CD4-positive, alpha-beta T cell treated with Interleukin-2 at 100 ng/mL for 4 hours (primary cell): ENCODE measurements around the gene PKN3.
"Not testable (repeated sequence)": the region's sequence is repeated elsewhere in the genome, so short reads cannot be mapped to it uniquely, and the experiment has no call there.

Experiments used
- DNase-seq: peaks from one replicate; pipeline ENCODE4 v3.0.0-alpha.2; 2020; ENCODE audit warnings: low spot score

Gene PKN3

GRCh38 chr9:128702445-128702948 lies at the start of gene PKN3:
Gene PKN3, plus strand, starts transcription at chr9:128702503. Its CDS starts 413 bp downstream, at chr9:128702916.
- peak; percentile 80 for DNase-seq

GRCh38 chr9:128653908-128654307 lies 48.4 kb upstream of the PKN3 start:
- DNase-seq: no peak

GRCh38 chr9:128654481-128654880 lies 47.8 kb upstream of the PKN3 start:
- DNase-seq: no peak

DNA sequence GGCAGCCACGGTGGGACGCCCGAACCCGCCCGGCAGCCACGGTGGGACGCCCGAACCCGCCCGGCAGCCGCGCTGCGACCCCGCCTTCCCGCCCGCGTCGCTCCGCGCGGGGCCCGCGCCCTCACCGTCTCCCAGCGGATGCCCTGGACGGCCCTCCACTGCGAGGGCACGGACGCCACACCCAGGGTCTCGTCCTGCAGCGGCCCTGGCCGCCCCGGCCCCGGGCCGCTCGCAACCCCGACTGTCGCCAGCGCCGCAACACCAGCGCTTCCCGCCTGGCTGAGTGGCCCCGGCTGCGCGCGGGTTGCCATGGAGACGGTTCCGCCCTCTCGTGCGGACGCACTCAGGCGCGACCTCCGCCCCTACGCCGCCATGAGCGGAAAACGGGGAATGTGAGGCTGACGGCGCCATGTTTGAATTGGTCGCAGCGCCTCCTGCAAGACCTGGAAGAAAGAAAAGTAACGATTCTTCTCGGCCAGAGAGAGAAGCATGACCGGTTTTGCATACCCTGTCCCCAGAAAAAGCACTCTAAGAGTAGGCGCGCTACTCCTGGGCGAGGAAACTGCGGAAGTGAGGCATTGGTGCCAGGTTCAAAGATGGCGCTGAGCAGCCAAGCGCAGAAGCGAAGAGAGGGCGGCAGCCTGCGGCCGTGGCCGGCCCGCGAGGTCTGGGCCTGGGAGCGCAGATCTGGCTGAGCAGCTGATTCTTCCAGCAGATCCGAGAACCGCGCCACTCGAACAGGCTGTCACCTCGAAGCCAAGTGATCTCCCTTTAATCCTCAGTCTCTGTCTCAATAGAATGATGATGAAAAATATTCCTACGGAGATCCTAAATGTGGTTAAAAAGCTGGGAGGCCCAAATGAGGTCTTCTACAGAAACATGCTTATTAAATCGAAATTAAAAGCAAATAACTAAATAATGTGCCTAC lies 45.6 kb upstream of the PKN3 start, which contains the start of gene DYNC2I2:
Gene DYNC2I2 (minus strand): TSS at position 432 of the 928 bp plus-strand sequence. CDS start 121 bp downstream, at position 311.
- peak; percentile 96 for DNase-seq

- no peak for DNase-seq
Observed at GRCh38 chr9:128657344-128657704, 45.0 kb upstream of the PKN3 start.

- no peak for DNase-seq
Observed at GRCh38 chr9:128657796-128658195, 44.5 kb upstream of the PKN3 start.

- DNase-seq: not testable (repeated sequence)
Observed at GRCh38 chr9:128666481-128666941, 35.8 kb upstream of the PKN3 start.

GRCh38 chr9:128669786-128670185 lies 32.5 kb upstream of the PKN3 start:
- no peak for DNase-seq

DNA sequence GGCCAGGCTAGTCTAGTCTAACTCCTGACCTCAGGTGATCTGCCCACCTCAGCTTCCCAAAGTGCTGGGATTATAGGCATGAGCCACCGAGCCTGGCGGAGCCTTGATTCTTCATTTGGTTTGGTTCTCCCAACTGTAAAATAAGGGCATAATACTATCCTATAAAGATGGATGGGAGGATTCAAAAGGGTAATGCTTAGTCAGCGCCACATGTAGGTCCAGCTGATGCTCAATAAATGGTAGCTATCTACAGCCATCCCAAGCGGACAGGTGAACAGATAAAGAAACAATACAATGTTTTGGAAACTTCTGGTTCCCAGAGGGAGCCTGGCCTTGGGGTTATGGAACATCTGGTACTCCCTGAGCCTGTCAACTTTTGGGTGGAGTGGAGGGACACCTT lies 26.9 kb upstream of the PKN3 start:
- no peak for DNase-seq

DNA sequence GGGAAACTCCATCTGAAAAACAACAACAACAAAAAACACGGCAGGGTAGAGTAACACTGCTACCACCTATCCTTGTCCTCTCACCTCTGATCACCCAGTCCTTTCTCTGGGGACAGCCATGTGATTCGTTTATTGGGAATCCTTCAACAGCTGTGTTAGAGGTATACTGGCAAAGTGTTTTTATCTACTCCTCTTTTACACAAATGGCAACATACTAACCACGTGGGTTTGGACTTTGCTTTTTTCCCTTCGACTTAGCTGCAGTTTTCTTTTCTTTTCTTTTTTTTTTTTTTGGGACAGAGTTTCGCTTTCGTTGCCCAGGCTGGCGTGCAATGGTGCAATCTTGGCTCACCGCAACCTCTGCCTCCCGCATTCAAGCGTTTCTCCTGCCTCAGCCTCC lies 24.5 kb upstream of the PKN3 start:
- DNase-seq: no peak

GRCh38 chr9:128683340-128684064 lies 18.8 kb upstream of the PKN3 start:
- no peak for DNase-seq

- DNase-seq: no peak
Observed at GRCh38 chr9:128684065-128684324, 18.3 kb upstream of the PKN3 start.

DNA sequence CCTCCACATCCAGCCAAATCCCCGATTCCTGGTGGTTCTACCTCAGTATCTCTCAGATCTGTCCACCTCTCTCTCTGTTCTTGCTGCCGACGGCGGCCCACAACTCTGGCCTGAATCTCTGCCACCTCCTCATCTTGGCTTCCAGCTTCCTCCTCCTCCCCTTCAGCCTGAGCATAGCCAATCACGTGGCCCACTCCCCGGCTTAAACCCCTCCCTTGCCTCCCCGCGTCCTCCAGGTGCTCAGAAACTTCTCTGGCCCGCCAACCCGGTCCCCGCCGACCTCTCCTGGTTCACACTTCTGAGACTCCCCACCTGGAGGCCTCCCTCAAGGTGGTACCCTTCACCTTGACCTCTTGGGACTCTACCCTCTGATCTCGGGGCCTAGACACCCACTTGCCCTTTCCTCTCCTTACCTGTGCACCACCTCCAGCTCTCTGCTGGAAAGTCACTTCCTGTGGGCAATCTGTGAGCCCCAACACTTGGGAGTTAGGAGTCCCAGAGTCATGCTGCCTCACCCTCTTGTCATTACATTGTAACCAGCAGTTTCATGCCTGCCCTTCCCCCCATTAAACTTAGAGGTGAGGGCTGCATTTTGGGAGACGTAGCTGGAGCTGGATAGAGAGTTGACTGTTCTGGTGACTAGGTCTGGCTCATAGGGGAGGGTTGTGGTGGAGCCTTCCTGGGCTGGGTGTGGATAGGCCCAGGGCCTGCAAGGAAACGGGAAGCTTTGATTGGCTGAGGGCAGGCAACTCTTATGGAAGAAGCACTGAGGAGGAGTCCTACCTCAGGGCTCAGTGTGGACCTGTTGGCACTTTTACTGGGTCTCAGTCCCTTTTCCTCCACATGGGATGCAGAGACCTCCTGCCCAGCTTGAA lies 17.7 kb upstream of the PKN3 start:
- peak; percentile 78 for DNase-seq

- peak; percentile 65 for DNase-seq
Observed at GRCh38 chr9:128685636-128686489, 16.4 kb upstream of the PKN3 start.

GRCh38 chr9:128687453-128687852 lies 14.8 kb upstream of the PKN3 start:
- DNase-seq: no peak

GRCh38 chr9:128688501-128689292 lies 13.6 kb upstream of the PKN3 start, which contains the start of gene SET:
Gene SET, plus strand, starts transcription at chr9:128689222. Its CDS starts 361 bp downstream, at chr9:128689583.
- peak; percentile 93 for DNase-seq

GRCh38 chr9:128689293-128689774 lies 13.0 kb upstream of the PKN3 start:
- DNase-seq: peak; percentile 54

DNA sequence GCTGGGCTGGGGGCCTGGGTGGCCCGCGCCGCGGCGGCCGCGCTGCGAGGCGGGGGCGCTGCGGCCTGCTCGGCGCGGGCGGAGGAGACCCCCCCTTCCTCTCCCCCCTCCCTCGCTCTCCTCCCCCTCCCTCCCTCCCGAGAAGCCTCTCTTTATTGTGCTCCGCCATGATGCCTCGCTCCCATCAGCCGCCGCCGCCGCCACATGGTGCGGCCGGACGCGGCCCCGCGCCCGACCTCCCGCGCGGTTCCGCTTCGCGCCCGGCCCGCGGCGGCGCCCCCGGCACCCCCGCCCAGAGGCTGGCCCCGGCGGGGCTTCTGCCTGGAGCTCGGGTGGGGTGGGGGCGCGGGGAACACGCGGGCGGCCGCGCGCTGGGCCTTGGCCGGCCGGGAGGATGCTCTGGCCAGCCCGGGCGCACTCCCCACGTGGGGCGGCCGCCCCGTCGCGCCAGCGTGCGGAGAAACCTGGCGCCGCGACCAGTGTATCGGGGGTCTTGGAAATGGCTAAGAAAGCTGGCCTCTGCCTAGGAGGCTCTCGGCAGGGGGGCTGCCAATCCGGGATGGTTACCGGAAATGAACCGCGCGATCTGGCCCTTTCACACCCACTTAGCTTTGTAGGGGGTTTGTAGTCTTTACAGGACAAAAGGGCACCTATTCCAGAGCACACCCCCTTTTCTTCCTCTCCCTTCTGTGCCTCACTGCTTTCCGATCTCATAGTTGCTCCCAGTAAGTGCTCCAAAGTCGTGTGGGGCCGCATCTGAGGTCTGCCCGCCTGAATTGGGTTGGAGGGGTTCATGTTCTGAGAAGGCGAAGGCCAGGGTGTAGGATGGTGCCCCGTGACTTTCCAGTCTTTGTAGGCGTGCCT lies 12.3 kb upstream of the PKN3 start:
- DNase-seq: peak; percentile 63

- peak; percentile 25 for DNase-seq
Observed at GRCh38 chr9:128690684-128691034, 11.6 kb upstream of the PKN3 start.
